IMR-90 (cell line): ENCODE measurements around the gene TBCD. TPM values are rescaled to one million over a fixed set of nuclear protein-coding genes. Genes with fewer than 3 reads are reported as not detected.

Experiments
- ATAC-seq: fragments of 200-7000 bp; cut with Tn5 transposase; 2 replicates; pipeline ENCODE4 v1.9.1; 2020; ENCODE audit warnings: low read depth, mild to moderate bottlenecking, moderate library complexity
- BruUV-seq: library from RNA; stranded (reverse); fragments of 400-500 nt; replicated peaks from 2 replicates; lab custom pipeline; 2021; lab: Mats Ljungman, UMichigan
- CTCF ChIA-PET: fragments of 300-600 bp; formaldehyde crosslinking; extraction: SDS; loops from one replicate; lab custom pipeline; 2021; ENCODE audit warnings: antibody characterized with exemption; lab: Yijun Ruan, JAX
- POLR2A ChIA-PET: fragments of 300-600 bp; sonication (Branson Sonifier 250); formaldehyde crosslinking; loops from one replicate; lab custom pipeline; 2022; ENCODE audit warnings: antibody characterized with exemption; ENCODE audit not compliant: unreplicated experiment; lab: Charles Lee
- DNase-seq: peaks from one replicate; pipeline ENCODE4 v3.0.0; 2013
- H2AFZ ChIP-seq: replicated peaks from 2 replicates; pipeline ENCODE3; 2013; ENCODE audit warnings: low read length, mild to moderate bottlenecking; ENCODE audit not compliant: poor library complexity
- H2AK5ac ChIP-seq: 2 replicates; pipeline ENCODE4 v1.6.1; 2013; ENCODE audit warnings: low read depth, low read length, inconsistent platforms
- H2AK9ac ChIP-seq: replicated peaks from 2 replicates; pipeline ENCODE3; 2013; ENCODE audit warnings: mild to moderate bottlenecking, low read depth, low read length, moderate library complexity; ENCODE audit not compliant: poor library complexity
- H2BK120ac ChIP-seq: 2 replicates; pipeline ENCODE4 v1.6.1; 2013; ENCODE audit warnings: low read depth, low read length, inconsistent platforms
- H2BK15ac ChIP-seq: 3 replicates; pipeline ENCODE4 v1.6.1; 2013; ENCODE audit warnings: low read depth, low read length, inconsistent platforms
- H2BK20ac ChIP-seq: 2 replicates; pipeline ENCODE4 v1.6.1; 2013; ENCODE audit warnings: low read depth, mild to moderate bottlenecking, inconsistent platforms, low read length, moderate library complexity
- H2BK5ac ChIP-seq: 2 replicates; pipeline ENCODE4 v1.6.1; 2013; ENCODE audit warnings: mild to moderate bottlenecking, low read depth, low read length, inconsistent platforms; ENCODE audit not compliant: poor library complexity, severe bottlenecking
- H3K14ac ChIP-seq: replicated peaks from 2 replicates; pipeline ENCODE4 v1.6.1; 2013; ENCODE audit warnings: low read depth, low read length, inconsistent platforms
- H3K18ac ChIP-seq: 2 replicates; pipeline ENCODE4 v1.6.1; 2013; ENCODE audit warnings: low read depth, low read length, control low read depth
- H3K23ac ChIP-seq: 2 replicates; pipeline ENCODE4 v1.6.1; 2013; ENCODE audit warnings: low read depth, low read length, inconsistent platforms
- H3K27ac ChIP-seq: 2 replicates; pipeline ENCODE4 v1.5.1; 2013; ENCODE audit warnings: mild to moderate bottlenecking, control low read depth, low read length; ENCODE audit not compliant: insufficient read depth
- H3K27me3 ChIP-seq: 2 replicates; pipeline ENCODE4 v1.6.1; 2013; ENCODE audit warnings: low read length; ENCODE audit not compliant: control insufficient read depth, insufficient read depth
- H3K36me3 ChIP-seq: 2 replicates; pipeline ENCODE4 v1.6.1; 2013; ENCODE audit warnings: low read length, mixed read lengths; ENCODE audit not compliant: control insufficient read depth, insufficient read depth
- H3K4ac ChIP-seq: 2 replicates; pipeline ENCODE4 v1.6.1; 2013; ENCODE audit warnings: low read depth, low read length, inconsistent platforms
- H3K4me1 ChIP-seq: 2 replicates; pipeline ENCODE4 v1.6.1; 2013; ENCODE audit warnings: low read length, mixed read lengths; ENCODE audit not compliant: control insufficient read depth, insufficient read depth
- H3K4me2 ChIP-seq: 2 replicates; pipeline ENCODE4 v1.6.1; 2013; ENCODE audit warnings: low read depth, mild to moderate bottlenecking, control low read depth, low read length, moderate library complexity
- H3K4me3 ChIP-seq: 2 replicates; pipeline ENCODE4 v1.5.1; 2013; ENCODE audit warnings: low read depth, mild to moderate bottlenecking, control low read depth, low read length, moderate library complexity; ENCODE audit not compliant: insufficient read depth
- H3K56ac ChIP-seq: 2 replicates; pipeline ENCODE4 v1.6.1; 2013; ENCODE audit warnings: low read length, inconsistent platforms; ENCODE audit not compliant: insufficient read depth; ENCODE audit errors: extremely low read depth
- H3K79me1 ChIP-seq, 2 experiments: 2 replicates each; pipeline ENCODE4 v1.6.1; 2013; ENCODE audit warnings: low read length in 2 of 2, inconsistent platforms in 1 of 2, low read depth in 1 of 2
- H3K9ac ChIP-seq: 2 replicates; pipeline ENCODE4 v1.6.1; 2013; ENCODE audit warnings: low read depth, low read length, control low read depth
- H3K9me1 ChIP-seq: 2 replicates; pipeline ENCODE4 v1.6.1; 2013; ENCODE audit warnings: low read length, inconsistent platforms; ENCODE audit not compliant: insufficient read depth
- H3K9me3 ChIP-seq: 2 replicates; pipeline ENCODE4 v1.6.1; 2013; ENCODE audit warnings: low read length; ENCODE audit not compliant: control insufficient read depth, insufficient read depth
- H4K20me1 ChIP-seq: 2 replicates; pipeline ENCODE4 v1.6.1; 2013; ENCODE audit warnings: low read length, inconsistent platforms; ENCODE audit not compliant: insufficient read depth
- H4K5ac ChIP-seq: 2 replicates; pipeline ENCODE4 v1.6.1; 2013; ENCODE audit warnings: mild to moderate bottlenecking, low read depth, low read length, control low read depth
- H4K8ac ChIP-seq, 2 experiments: 2 replicates each; pipeline ENCODE4 v1.6.1; 2013; ENCODE audit warnings: low read depth in 2 of 2, low read length in 2 of 2, control low read depth in 1 of 2, inconsistent platforms in 1 of 2
- H4K91ac ChIP-seq: 2 replicates; pipeline ENCODE4 v1.6.1; 2013; ENCODE audit warnings: low read depth, low read length, inconsistent platforms; ENCODE audit not compliant: insufficient read depth
- BHLHE40 ChIP-seq: fragments of 150-350 bp; IDR thresholded peaks from 2 replicates; pipeline ENCODE4 v1.6.1; 2016; ENCODE audit warnings: mild to moderate bottlenecking, low read depth, low read length
- CTCF ChIP-seq: conservative IDR thresholded peaks from 2 replicates; pipeline ENCODE4 v1.5.1; 2012; ENCODE audit warnings: mild to moderate bottlenecking, low read depth, low read length, improper control_type of control experiment
- ELK1 ChIP-seq: fragments of 150-350 bp; IDR thresholded peaks from 2 replicates; pipeline ENCODE4 v1.6.1; 2016; ENCODE audit warnings: low read depth, mild to moderate bottlenecking, low read length, moderate library complexity, borderline replicate concordance
- MAFK ChIP-seq: IDR thresholded peaks from 2 replicates; pipeline ENCODE4 v1.6.1; 2012; ENCODE audit warnings: low read depth, low read length, improper control_type of control experiment
- MAZ ChIP-seq: IDR thresholded peaks from 2 replicates; pipeline ENCODE4 v1.6.1; 2012; ENCODE audit warnings: low read depth, mild to moderate bottlenecking, low read length, improper control_type of control experiment, moderate library complexity, borderline replicate concordance
- MXI1 ChIP-seq: IDR thresholded peaks from 2 replicates; pipeline ENCODE4 v1.6.1; 2012; ENCODE audit warnings: low read depth, mild to moderate bottlenecking, low read length, moderate library complexity, borderline replicate concordance
- POLR2A ChIP-seq: IDR thresholded peaks from 2 replicates; pipeline ENCODE4 v1.6.1; 2012; ENCODE audit warnings: mild to moderate bottlenecking, low read depth, low read length
- RAD21 ChIP-seq: IDR thresholded peaks from 2 replicates; pipeline ENCODE4 v1.6.1; 2012; ENCODE audit warnings: low read length, improper control_type of control experiment
- RFX5 ChIP-seq: IDR thresholded peaks from 2 replicates; pipeline ENCODE4 v1.8.0; 2012; ENCODE audit warnings: low read depth, mild to moderate bottlenecking, low read length, moderate library complexity
- SMC3 ChIP-seq: fragments of 150-350 bp; IDR thresholded peaks from 2 replicates; pipeline ENCODE4 v1.6.1; 2016; ENCODE audit warnings: low read depth, mild to moderate bottlenecking, antibody characterized with exemption, low read length, moderate library complexity
- USF2 ChIP-seq: fragments of 150-350 bp; IDR thresholded peaks from 2 replicates; pipeline ENCODE4 v1.6.1; 2017; ENCODE audit warnings: mild to moderate bottlenecking, antibody characterized with exemption, low read length, low read depth
- WGBS, 2 experiments: methylation state at CpG; one replicate each; pipeline versions ENCODE4 v1.1.5 to v1.1.7; 2013; ENCODE audit warnings: missing lambda C conversion rate in 2 of 2; ENCODE audit not compliant: insufficient read length in 1 of 2; ENCODE audit errors: extremely low coverage in 2 of 2; 5-methylcytosine and 5-hydroxymethylcytosine counted together
- dilution Hi-C: fragments of 300-500 bp; cut with HindIII; formaldehyde crosslinking; loops from one replicate; pipeline ENCODE4 v1.14.3; 2018; ENCODE audit warnings: low sequenced_read_pairs; ENCODE audit not compliant: unreplicated experiment
- in situ Hi-C: fragments of 300-500 bp; cut with MboI; formaldehyde crosslinking; loops from 3 replicates; pipeline ENCODE4 v1.14.3; 2019; ENCODE audit warnings: low sequenced_read_pairs, inconsistent platforms, mixed read lengths
- intact Hi-C: fragments of 100-400 bp; cut with micrococcal nuclease; formaldehyde crosslinking; loops from 2 replicates; pipeline ENCODE4 v1.10.0; 2022
- polyA plus RNA-seq, 3 experiments: library from polyadenylated mRNA; depleted of rRNA; stranded (reverse); fragments of >200 nt; gene quantifications; 2 replicates each; pipeline ENCODE4 v1.2.3, GENCODE V29; 2012; ENCODE audit warnings: low replicate concordance in 1 of 3
- total RNA-seq: library from RNA; depleted of rRNA; stranded (reverse); fragments of >200 nt; gene quantifications from 2 replicates; pipeline ENCODE4 v1.2.3, GENCODE V29; 2012

Gene TBCD
- total and polyA plus RNA-seq, 2 of the 4 experiments (the other 2 are of a cell fraction), result 21.9 to 54.5 TPM

- Histone ChIP-seq H4K20me1 (0 out of 2 replicates have a peak, but pooled peaks cover 3% of the 10 kb centered on the region), H4K5ac (no peak overlapping the region), H3K18ac (no peak overlapping the region), H4K8ac (no peak overlapping the region), H2BK120ac (no peak overlapping the region), H3K27me3 (no peaks in the 10 kb centered on the region), H2AK9ac (no peak overlapping the region), H3K27ac (no peak overlapping the region), H3K9ac (no peak overlapping the region), H2BK5ac (no peak overlapping the region), H3K9me1 (no peaks in the 10 kb centered on the region; the same call in 1 of the 2 replicates), H3K4ac (no peak overlapping the region), H3K36me3 (peaks cover 10% of the 10 kb centered on the region), H2AK5ac (no peak overlapping the region), H3K4me3 (no peak overlapping the region), H3K23ac (no peak overlapping the region), H3K4me2 (no peak overlapping the region), H2BK15ac (no peak overlapping the region), H3K14ac (no peak overlapping the region), H3K9me3 (no peaks in the 10 kb centered on the region), H3K79me1 (peaks cover 0 to 3% of the 10 kb centered on the region in 2 experiments; a peak in 1 of 4 replicates), H3K56ac (no peak overlapping the region), H3K4me1 (no peaks in the 10 kb centered on the region), H2AFZ (no peak overlapping the region), H2BK20ac (no peak overlapping the region), H4K91ac (no peak overlapping the region)
- ChIA-PET CTCF (no interaction called here), POLR2A (no interaction called here)
- TF ChIP-seq USF2, result no peak
- TF ChIP-seq SMC3, result no peak
- no peak for TF ChIP-seq BHLHE40
- TF ChIP-seq MXI1, result no peak
- TF ChIP-seq RFX5, result no peak
- TF ChIP-seq ELK1, result no peak
- no peak for TF ChIP-seq CTCF
- no peak for TF ChIP-seq RAD21
- no peak for TF ChIP-seq MAFK
- TF ChIP-seq POLR2A, result no peak
- TF ChIP-seq MAZ, result no peak
- no TSS peak for BruUV-seq
- 93% methylated on average over 4 of the region's 15 CpGs; no CpG with 5 or more reads in 1 of the 2 experiments for WGBS, 2 experiments
- DNase-seq, result no peak
- intact Hi-C loops (no loop called here), in situ Hi-C loops (no loop called here), dilution Hi-C loops (no loop called here)
- no peak for ATAC-seq
These were observed 168.3 kb downstream of the TBCD start for GRCh38 chr17:82920150-82920549.
